Right lobe of liver (tissue), 4 donors: ENCODE data around the gene LSM3.

Experiments
- POLR2A ChIP-seq: fragments of 450-650 bp; IDR thresholded peaks from one replicate; pipeline ENCODE4 v1.6.1; 2017; ENCODE audit warnings: antibody characterized with exemption, mild to moderate bottlenecking
- TF ChIP-seq, protein P1 (sequence below), 4 donors: fragments of 200-600 bp in 3 of 4; fragments of 450-650 bp in 1 of 4; IDR thresholded peaks; one replicate each; pipeline versions ENCODE4 v1.5.1 to v1.8.0; 2016 to 2022; ENCODE audit warnings: antibody characterized with exemption in 4 of 4, mild to moderate bottlenecking in 2 of 4
- donor health status: DM: no; HTN: no; CAD: no.
- donor health status: DM: no; HTN: no; CAD: no.
- donor health status: DM: no; HTN: yes; CAD: no.

- TF ChIP-seq, protein P1, sequence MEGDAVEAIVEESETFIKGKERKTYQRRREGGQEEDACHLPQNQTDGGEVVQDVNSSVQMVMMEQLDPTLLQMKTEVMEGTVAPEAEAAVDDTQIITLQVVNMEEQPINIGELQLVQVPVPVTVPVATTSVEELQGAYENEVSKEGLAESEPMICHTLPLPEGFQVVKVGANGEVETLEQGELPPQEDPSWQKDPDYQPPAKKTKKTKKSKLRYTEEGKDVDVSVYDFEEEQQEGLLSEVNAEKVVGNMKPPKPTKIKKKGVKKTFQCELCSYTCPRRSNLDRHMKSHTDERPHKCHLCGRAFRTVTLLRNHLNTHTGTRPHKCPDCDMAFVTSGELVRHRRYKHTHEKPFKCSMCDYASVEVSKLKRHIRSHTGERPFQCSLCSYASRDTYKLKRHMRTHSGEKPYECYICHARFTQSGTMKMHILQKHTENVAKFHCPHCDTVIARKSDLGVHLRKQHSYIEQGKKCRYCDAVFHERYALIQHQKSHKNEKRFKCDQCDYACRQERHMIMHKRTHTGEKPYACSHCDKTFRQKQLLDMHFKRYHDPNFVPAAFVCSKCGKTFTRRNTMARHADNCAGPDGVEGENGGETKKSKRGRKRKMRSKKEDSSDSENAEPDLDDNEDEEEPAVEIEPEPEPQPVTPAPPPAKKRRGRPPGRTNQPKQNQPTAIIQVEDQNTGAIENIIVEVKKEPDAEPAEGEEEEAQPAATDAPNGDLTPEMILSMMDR (IDR thresholded peaks at IDR 0.05), result no peak
- no peak for TF ChIP-seq POLR2A
Observed at GRCh38 chr3:14248849-14249523, 70.4 kb downstream of the LSM3 start.
